ENCODE measurements around the gene SIGLEC10.
"Not testable (repeated sequence)": the region's sequence is repeated elsewhere in the genome, so short reads cannot be mapped to it uniquely, and the experiment has no call there.

Gene SIGLEC10

GRCh38 chr19:51440052-51440451, 22.6 kb upstream of the SIGLEC10 start:
- DNase-seq: no peak

- DNase-seq: peak in 1 of 5 donors; percentile 56
These were observed 21.6 kb upstream of the SIGLEC10 start for GRCh38 chr19:51439021-51439465.

- DNase-seq: no peak
These were observed 17.0 kb upstream of the SIGLEC10 start for GRCh38 chr19:51434456-51434855.

GRCh38 chr19:51433043-51433442, 15.6 kb upstream of the SIGLEC10 start:
- no peak for DNase-seq

- DNase-seq: no peak
These were observed 13.7 kb upstream of the SIGLEC10 start for GRCh38 chr19:51431124-51431523.

- DNase-seq: no peak
These were observed 12.8 kb upstream of the SIGLEC10 start for GRCh38 chr19:51430221-51430620.

- DNase-seq: no peak
These were observed 9.8 kb upstream of the SIGLEC10 start for GRCh38 chr19:51427201-51427600.

- peak; percentile 59 to 77 (median 70) for DNase-seq
These were observed 4.6 kb upstream of the SIGLEC10 start for GRCh38 chr19:51422053-51422448.

GRCh38 chr19:51421229-51422052, 4.0 kb upstream of the SIGLEC10 start:
- DNase-seq: no peak

GRCh38 chr19:51420511-51420910, 3.1 kb upstream of the SIGLEC10 start:
- not testable (repeated sequence) for DNase-seq

GRCh38 chr19:51418707-51419106, 1.3 kb upstream of the SIGLEC10 start:
- DNase-seq: no peak

GRCh38 chr19:51417810-51418157, 342 bp upstream of the SIGLEC10 start:
- DNase-seq: no peak

GRCh38 chr19:51416422-51416821, 1.0 kb downstream of the SIGLEC10 start:
- not testable (repeated sequence) for DNase-seq

- DNase-seq: no peak
These were observed 2.3 kb downstream of the SIGLEC10 start for GRCh38 chr19:51415187-51415586.

GRCh38 chr19:51410950-51411748, 6.3 kb downstream of the SIGLEC10 start:
- no peak for DNase-seq

- peak in 1 of 5 donors; percentile 27 for DNase-seq
These were observed 9.8 kb downstream of the SIGLEC10 start for GRCh38 chr19:51407511-51408131.

- no peak for DNase-seq
These were observed 15.3 kb downstream of the SIGLEC10 start for GRCh38 chr19:51402117-51402516.

GRCh38 chr19:51399936-51400335, 17.5 kb downstream of the SIGLEC10 start:
- not testable (repeated sequence) for DNase-seq

GRCh38 chr19:51399231-51399630, 18.2 kb downstream of the SIGLEC10 start:
- no peak for DNase-seq

- DNase-seq: peak in 1 of 5 donors; percentile 33
These were observed 19.2 kb downstream of the SIGLEC10 start for GRCh38 chr19:51398096-51398704.

GRCh38 chr19:51397453-51397852, 20.0 kb downstream of the SIGLEC10 start:
- DNase-seq: not testable (repeated sequence)

- no peak for DNase-seq
These were observed 21.3 kb downstream of the SIGLEC10 start for GRCh38 chr19:51396175-51396574.

All from T-helper 1 cell (primary cell).